Measurements from ENCODE around the gene ADAMTS17. TPM values are rescaled to one million over a fixed set of nuclear protein-coding genes. Genes with fewer than 3 reads are reported as not detected.
A peak's percentile ranks its signal among the peaks of the same experiment; 100 is the strongest.

ADAMTS17 gene
- total and polyA plus RNA-seq, 11 donors, result 0.30 to 2.4 (median 1.2) TPM

- no peak for ATAC-seq
- no peak overlapping the region for H3K4me3 ChIP-seq
- no peak for TF ChIP-seq CTCF (IDR thresholded peaks at IDR 0.05)
- no peak for TF ChIP-seq POLR2A (IDR thresholded peaks at IDR 0.05)
- no peak overlapping the region for H3K27ac ChIP-seq
- H3K27me3 ChIP-seq, result no peaks in the 10 kb centered on the region
- intact Hi-C loops (cut with DNase I), result no loop called here
- no peaks in the 10 kb centered on the region for H3K9me3 ChIP-seq
- H3K4me1 ChIP-seq, result peaks cover 0 to 20% (median 3%) of the 10 kb centered on the region in 12 donors
- 84 to 91% (median 88%) methylated on average over 14 of the region's 14 CpGs for WGBS, 4 donors
- no peaks in the 10 kb centered on the region for H3K36me3 ChIP-seq
- peak in 1 of 5 donors; percentile 9 for DNase-seq
Observed at GRCh38 chr15:100220058-100220768, 121.6 kb downstream of the ADAMTS17 start.

DNA sequence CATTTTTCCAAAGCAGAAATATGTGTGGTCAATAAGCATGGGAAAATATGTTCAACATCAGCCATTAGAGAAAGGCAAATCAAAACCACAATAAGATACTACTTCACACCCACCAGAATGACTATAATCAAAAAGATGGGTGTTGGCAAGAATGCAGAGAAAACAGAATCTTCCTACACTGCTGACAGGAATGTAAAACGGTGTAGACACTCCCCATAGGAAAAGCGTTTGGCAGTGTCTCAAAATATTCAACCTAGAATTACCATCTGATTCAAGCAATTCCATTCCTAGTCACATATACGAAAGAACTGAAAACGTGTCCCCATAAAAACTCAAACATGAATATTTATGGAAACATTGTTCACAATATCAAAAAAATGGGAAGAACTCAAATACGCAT is 123.3 kb downstream of the ADAMTS17 start:
- WGBS, 4 donors, result 59 to 73% (median 64%) methylated on average over 5 of the region's 5 CpGs

DNA sequence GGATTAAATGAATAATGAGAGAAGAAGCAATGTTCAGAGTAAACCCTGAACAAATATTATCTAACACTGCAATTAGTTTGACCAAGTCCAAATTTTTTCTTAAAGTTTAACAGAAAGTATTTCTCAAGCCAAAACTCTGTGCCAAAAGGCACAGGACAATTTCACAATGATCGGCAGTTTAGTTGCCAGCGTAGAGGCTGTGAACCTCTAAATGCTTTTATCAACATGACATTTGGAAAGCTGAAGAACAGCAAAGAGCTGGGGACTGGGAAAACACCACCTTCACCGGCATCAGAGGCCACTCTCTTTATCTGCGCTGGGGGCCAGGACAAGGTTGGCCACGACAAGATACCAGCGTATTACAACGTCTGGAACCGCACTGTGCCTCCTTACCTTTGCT is 125.6 kb downstream of the ADAMTS17 start:
- WGBS, 4 donors, result 36 to 59% (median 54%) methylated on average over 8 of the region's 8 CpGs
- Histone ChIP-seq H3K4me1 (peaks cover 0 to 30% (median 4%) of the 10 kb centered on the region in 12 donors), H3K9me3 (no peaks in the 10 kb centered on the region), H3K27ac (peak overlapping the region in 1 of 12 donors; percentile 46), H3K4me3 (no peak overlapping the region), H3K27me3 (no peaks in the 10 kb centered on the region), H3K36me3 (no peaks in the 10 kb centered on the region)
- DNase-seq, result peak in 2 of 5 donors; percentile 34 to 52
- intact Hi-C loops (cut with DNase I), result no loop called here
- TF ChIP-seq CTCF (IDR thresholded peaks at IDR 0.05) (no peak), POLR2A (IDR thresholded peaks at IDR 0.05) (no peak)
- peak; percentile 29 to 94 (median 80) for ATAC-seq

More for the DNA sequence above, 123.3 kb downstream of the ADAMTS17 start:
- no peak overlapping the region for H3K4me3 ChIP-seq
- no peak overlapping the region for H3K27ac ChIP-seq
- H3K27me3 ChIP-seq, result no peaks in the 10 kb centered on the region
- H3K9me3 ChIP-seq, result no peaks in the 10 kb centered on the region
- H3K36me3 ChIP-seq, result no peaks in the 10 kb centered on the region
- no peak for TF ChIP-seq CTCF (IDR thresholded peaks at IDR 0.05)
- intact Hi-C loops (cut with DNase I), result no loop called here
- H3K4me1 ChIP-seq, result peaks cover 0 to 23% (median 3%) of the 10 kb centered on the region in 12 donors
- DNase-seq (no peak), ATAC-seq (no peak)

DNA sequence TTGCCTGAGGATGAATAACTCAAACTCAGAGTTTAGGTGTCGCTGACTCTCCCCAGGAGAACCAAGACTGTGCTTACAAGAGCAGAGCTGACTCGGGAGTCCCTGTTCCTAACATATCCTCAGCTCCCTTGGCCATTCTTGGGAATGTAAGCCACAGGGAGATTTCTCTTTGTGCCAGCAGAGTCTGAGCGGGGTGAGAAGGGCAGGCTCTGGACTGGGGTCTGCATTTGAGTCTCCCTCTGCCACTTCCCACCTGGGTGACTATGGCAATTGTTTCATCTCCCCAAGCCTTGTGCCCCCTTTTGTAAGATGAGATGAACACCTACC is 126.0 kb downstream of the ADAMTS17 start:
- 80 to 88% (median 83%) methylated on average over 2 to 3 of the region's 3 CpGs for WGBS, 4 donors
- intact Hi-C loops (cut with DNase I), result no loop called here

More for the DNA sequence above, 126.0 kb downstream of the ADAMTS17 start:
- TF ChIP-seq POLR2A (IDR thresholded peaks at IDR 0.05) (no peak), CTCF (IDR thresholded peaks at IDR 0.05) (no peak)
- H3K36me3 ChIP-seq, result no peaks in the 10 kb centered on the region
- no peak overlapping the region for H3K4me3 ChIP-seq
- H3K27ac ChIP-seq, result no peak overlapping the region
- no peaks in the 10 kb centered on the region for H3K27me3 ChIP-seq
- no peaks in the 10 kb centered on the region for H3K9me3 ChIP-seq
- peaks cover 0 to 30% (median 4%) of the 10 kb centered on the region in 12 donors for H3K4me1 ChIP-seq
- ATAC-seq (peak in 2 of 4 donors; percentile 7 to 23), DNase-seq (peak in 1 of 5 donors; percentile 39)

Data from heart left ventricle (tissue), 16 donors.